ENCODE measurements around the gene RNGTT.
"Not testable (repeated sequence)": the region's sequence is repeated elsewhere in the genome, so short reads cannot be mapped to it uniquely, and the experiment has no call there.

RNGTT gene

GRCh38 chr6:88914180-88914579 lies 49.2 kb downstream of the RNGTT start:
- DNase-seq (ENCODE audit: low read depth in 2 of 2): no peak

- no peak for DNase-seq (ENCODE audit: low read depth in 2 of 2)
Measured at GRCh38 chr6:88913471-88913870, 49.9 kb downstream of the RNGTT start.

GRCh38 chr6:88910922-88911778 lies 52.3 kb downstream of the RNGTT start:
- DNase-seq (ENCODE audit: low read depth in 2 of 2): no peak

GRCh38 chr6:88908598-88909548 lies 54.5 kb downstream of the RNGTT start:
- no peak for DNase-seq (ENCODE audit: low read depth in 2 of 2)

GRCh38 chr6:88907148-88907547 lies 56.3 kb downstream of the RNGTT start:
- DNase-seq (ENCODE audit: low read depth in 2 of 2): not testable (repeated sequence)

DNA sequence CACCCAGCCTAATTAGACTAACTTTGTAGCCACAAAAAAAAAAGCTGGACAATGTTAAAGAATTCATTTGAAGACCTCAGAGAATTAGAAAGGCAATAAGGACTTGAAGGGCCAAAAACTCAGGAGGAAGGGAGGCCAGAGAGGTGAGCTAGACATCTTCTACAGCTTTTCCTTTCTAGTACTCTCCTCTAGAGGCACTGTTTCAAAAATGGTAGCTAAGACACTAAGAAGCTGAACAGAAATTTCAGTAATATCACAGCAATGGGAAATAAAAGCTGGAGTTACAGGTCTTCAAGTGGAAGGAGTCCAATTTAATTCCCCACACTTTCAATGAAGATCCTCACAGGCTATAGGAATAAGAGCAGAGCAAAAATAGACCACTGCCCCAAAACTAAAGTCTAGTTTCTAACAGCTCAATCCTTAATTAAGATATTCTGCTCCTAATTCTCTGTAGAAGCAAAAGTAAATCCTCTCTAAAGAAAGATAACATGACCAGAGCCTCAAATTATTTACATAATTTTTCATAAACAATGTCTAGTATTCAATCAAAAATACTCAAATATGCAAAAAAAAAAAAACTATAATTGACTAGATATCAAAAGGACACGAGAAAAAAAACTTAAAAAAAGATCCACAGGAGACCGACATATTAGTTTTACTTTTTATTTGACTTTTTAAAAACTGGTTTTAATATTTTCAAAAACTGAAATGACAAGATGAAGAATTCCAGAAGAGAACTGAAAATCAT lies 63.7 kb downstream of the RNGTT start:
- DNase-seq (ENCODE audit: low read depth in 2 of 2): no peak

DNA sequence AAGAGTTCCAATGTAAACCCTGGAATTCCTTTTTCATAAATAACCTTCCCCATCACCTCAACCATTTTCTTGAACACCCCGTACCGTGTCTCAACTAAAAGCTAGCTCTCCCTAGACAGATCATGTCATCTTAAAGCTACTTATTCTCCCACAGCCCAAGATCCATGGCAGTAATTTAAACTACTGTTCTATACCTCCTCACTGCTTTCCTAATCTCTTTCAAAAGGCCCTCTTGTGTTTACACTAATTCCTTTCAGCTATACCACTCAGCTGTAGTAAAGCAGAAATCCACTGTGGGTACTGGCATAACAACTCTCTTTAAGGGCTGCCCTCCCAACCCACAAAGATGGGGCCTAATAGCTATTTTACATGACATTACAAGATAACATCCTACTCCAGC lies 67.5 kb downstream of the RNGTT start:
- no peak for DNase-seq (ENCODE audit: low read depth in 2 of 2)

DNA sequence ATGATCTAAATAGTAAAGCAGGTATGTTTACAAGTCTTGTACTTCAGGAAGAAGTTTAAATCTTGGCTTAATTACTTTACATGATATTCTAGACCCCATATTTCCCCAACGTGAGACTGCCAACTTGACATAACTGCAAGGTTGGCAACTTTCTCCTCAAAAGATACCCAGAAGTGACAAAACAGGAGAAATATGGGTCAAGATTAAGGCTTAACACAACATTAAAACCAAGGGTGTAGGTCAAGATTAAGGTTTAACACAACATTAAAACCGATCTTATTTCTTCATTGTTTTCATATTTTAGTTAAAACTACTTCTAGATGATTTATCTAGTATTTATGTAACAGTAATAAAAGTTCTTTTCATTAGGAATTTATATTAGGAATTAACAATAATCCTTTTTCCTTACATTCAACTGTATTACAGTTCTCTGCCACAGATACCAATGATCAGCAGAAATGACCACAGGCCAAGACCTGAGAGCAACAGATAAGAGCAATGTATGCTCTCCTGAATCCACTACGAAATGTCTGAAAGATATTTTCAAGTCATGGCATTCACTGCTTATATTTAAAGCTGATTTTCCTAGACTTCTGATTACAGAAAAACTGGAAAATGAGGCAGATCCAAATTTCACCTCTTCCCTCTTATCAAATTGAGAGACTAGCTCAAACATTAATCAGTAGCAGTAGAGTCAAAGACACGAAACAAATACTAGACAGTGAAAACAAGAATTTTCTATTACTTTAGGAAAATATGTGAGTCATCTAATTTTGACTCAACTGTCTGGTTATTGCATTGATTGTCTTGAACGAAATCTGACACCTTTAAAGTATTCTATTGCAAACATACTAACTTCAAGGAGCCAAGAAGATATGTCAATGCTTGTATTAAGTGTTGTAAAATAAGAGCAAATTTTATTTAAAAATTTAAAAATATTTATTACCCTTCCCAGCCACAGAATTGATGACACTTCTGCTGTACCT lies 72.3 kb downstream of the RNGTT start:
- DNase-seq (ENCODE audit: low read depth in 2 of 2): no peak

GRCh38 chr6:88890394-88890793 lies 73.0 kb downstream of the RNGTT start:
- DNase-seq (ENCODE audit: low read depth in 2 of 2): no peak

DNA sequence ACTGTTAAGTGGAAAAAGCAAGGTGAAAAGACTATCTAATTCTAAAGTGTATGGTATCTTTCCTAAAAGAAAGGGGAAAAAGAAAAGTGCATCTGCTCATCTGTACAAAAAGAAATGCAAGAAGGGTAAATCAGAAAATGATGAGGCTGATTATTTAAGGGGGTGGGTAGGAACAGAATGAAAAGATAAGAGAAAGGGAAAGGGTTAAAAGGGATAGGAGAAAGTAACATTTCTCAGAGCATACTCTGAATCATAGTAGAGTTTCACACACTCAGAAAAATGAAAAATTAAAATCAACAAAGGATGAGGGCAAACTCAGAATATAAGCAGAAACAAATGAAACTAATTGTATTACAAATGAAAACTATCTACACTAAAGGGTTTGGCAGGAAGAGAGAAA lies 79.1 kb downstream of the RNGTT start:
- DNase-seq (ENCODE audit: low read depth in 2 of 2): no peak

DNA sequence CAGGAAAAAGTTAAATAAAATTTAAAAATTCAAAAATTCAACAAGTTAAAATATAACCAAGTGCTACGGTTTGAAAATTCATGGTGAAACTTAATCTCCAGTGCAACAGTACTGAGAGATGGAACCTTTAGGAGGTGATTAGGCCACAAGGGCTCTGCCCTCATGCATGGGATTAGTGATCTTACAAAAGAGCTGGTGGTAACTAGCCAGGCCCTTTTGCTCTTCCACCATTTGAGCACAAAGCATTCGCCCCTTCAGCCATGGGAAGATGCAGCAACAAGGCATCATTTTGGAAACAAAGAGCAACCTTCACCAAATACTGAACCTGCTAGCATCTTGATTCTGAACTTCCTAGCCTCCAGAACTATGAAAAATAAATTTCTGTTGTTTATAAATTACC lies 80.9 kb downstream of the RNGTT start:
- DNase-seq (ENCODE audit: low read depth in 2 of 2): no peak

- DNase-seq (ENCODE audit: low read depth in 2 of 2): no peak
Measured at GRCh38 chr6:88881451-88881850, 82.0 kb downstream of the RNGTT start.

DNA sequence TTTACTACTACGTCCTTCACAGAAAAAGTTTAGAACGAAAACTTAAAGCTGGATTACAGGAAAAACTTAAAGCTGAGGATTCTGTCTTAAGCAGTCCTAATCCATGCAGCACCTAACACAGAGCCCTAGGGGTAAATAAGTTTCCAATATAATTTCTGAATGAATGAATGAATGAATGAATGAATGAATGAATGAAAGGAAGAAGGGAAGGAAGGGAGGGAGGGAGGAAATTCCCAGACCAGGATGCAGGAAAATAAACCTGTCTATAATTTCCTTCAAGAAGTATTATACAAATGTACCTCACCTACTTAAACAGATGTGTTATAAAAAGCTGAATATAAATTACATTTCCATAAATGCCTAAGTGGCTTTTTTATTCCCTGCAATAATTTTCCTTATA lies 83.4 kb downstream of the RNGTT start:
- DNase-seq (ENCODE audit: low read depth in 2 of 2): no peak

GRCh38 chr6:88877893-88878292 lies 85.5 kb downstream of the RNGTT start:
- DNase-seq (ENCODE audit: low read depth in 2 of 2): no peak

DNA sequence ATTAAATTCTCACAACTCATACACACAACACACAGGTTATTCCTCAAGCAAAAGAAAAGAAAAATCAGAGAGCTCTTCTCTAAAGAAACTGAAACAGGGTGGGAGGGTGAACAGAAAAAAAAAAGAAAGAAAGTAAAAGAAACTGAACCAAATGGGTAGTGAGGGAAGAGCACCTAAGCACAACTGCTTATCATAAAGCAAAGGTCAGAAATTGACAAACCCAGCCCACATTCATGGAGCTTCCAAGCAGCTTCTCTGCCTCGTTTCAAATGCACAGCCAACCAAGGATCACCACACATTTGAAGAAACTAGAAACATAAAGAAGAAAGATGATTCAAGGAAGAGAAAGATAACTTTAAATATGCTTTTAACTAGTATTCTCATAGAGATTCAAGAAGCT lies 90.5 kb downstream of the RNGTT start:
- DNase-seq (ENCODE audit: low read depth in 2 of 2): no peak

DNA sequence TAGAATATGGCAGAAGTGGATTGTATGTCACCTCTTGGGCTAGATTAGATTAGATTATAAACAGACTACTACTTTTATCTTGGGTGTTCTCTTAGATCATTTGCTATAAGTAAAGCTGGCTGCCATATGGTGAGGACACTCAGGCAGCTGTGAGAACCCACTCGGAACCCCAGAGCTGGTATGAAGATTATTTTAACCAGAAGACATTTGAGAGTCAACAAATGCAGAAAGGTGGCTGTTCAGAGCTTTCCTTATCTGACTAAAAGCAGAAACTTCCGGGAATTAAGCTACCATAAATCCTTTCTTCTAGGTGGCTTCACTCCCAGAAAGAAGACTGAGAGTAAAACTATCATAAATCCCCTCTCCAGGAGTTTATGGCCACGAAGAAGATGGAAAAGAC lies 91.9 kb downstream of the RNGTT start:
- DNase-seq (ENCODE audit: low read depth in 2 of 2): no peak

- no peak for DNase-seq (ENCODE audit: low read depth in 2 of 2)
Measured at GRCh38 chr6:88870717-88871330, 92.6 kb downstream of the RNGTT start.

DNA sequence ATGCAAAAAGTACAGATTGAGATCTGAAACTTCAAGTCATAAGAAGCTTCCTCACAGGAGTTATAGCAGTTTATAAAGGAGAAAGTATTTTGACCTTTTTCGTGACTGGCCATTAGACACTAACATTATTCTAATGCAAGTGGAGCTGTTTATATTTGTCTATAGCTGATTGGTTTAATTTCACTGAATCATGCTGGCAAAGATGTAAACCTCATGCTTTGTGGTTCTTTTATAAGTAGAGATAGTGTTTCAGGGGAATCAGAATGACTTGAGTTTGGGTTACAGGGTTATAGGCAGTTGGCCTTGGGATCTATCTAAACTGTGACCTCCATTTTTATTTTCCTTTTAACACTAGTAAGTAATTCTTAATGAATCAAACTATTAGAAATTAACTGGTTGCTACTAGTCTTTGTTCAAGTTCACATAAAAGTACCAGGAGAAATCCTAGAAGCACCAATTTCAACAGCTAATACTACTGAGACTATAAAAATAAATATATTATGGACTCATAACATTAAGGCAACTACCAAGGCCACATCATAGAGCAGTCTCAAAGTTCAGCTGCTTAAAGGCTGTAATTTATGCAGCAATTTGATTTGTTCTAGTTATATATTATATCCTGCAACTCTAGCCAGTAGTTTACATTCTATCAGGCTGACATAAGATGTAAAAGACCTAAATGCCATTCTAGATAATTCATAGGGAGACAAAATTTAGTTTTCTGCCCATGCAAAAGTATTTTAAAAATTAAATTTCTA lies 94.0 kb downstream of the RNGTT start:
- no peak for DNase-seq (ENCODE audit: low read depth in 2 of 2)

DNA sequence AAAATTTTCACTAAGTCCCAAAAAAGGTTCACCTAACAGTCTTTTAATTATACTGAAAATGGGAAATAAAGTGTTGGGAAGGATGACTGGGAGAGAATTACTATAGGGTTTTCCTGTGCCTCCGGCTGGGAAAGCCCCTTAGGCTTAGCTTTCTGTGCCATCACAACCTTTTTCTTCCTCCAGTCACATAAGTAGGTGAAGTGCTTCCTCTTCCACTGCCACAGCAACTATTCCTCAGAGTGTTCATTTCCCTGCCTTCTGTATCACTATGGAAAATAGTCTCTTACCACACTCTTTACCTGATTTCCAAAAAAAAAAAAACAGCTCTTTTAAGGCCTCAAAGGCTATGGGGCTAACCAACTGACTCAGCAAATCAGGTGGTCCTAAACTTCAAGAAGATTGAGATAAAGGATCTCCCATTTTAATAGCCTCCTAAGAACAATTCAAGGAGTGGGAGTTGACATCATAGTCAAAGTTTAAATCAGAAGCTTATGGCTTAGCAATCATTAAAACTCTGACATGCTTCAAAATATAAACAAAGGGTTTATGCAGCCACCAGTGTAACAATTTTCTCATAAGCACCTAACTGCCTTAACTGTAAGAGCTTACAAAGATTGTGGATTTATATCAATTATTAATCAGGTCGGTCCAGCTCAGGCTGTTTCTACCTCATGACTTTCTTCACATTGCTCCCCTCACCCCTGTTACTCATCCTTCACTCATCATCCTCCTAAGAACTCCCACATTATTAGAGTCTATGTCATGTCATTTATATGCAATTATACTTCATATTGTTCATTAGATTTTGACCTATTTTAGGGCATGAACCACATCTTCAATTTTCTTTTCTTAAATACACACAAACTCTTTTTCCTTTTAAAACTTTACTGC lies 95.3 kb downstream of the RNGTT start:
- DNase-seq (ENCODE audit: low read depth in 2 of 2): no peak
